K562 (cell line): ENCODE results near the gene CDYL. TPM values are rescaled to one million over a fixed set of nuclear protein-coding genes. Genes with fewer than 3 reads are reported as not detected.

Experiments
- EGR1 ChIP-seq: fragments of 450-650 bp; conservative IDR thresholded peaks from 2 replicates; pipeline ENCODE4 v1.6.1; 2017; ENCODE audit warnings: mild to moderate bottlenecking
- FOXJ2 ChIP-seq: fragments of 200-800 bp; sonication (Bioruptor generic); IDR thresholded peaks from 2 replicates; pipeline ENCODE4 v1.6.1; 2016; ENCODE audit warnings: missing genetic modification characterization, missing compliant biosample characterization
- LCOR ChIP-seq: sonication (generic); formaldehyde crosslinking; IDR thresholded peaks from 2 replicates; pipeline ENCODE4 v1.8.0; 2022; ENCODE audit warnings: mild to moderate bottlenecking, missing genetic modification reagents
- NFYB ChIP-seq: IDR thresholded peaks from 2 replicates; pipeline ENCODE4 v1.6.1; 2011; ENCODE audit warnings: mild to moderate bottlenecking, moderate library complexity; ENCODE audit not compliant: insufficient read length; ENCODE audit errors: extremely low read depth
- RHOXF2B ChIP-seq: fragments of 250-450 bp; sonication (Bioruptor Pico); conservative IDR thresholded peaks from 2 replicates; pipeline ENCODE4 v1.5.1; 2021
- ZC3H8 ChIP-seq: fragments of 450-650 bp; IDR thresholded peaks from 2 replicates; pipeline ENCODE4 v1.6.1; 2017
- ZNF24 ChIP-seq: fragments of 450-650 bp; IDR thresholded peaks from 2 replicates; pipeline ENCODE4 v1.6.1; 2016
- ZNF584 ChIP-seq: fragments of 200-800 bp; sonication (Bioruptor generic); IDR thresholded peaks from 2 replicates; pipeline ENCODE4 v1.6.1; 2016; ENCODE audit warnings: low read depth, mild to moderate bottlenecking, missing genetic modification characterization, missing compliant biosample characterization
- polyA plus RNA-seq, 8 experiments: library from polyadenylated mRNA; depleted of rRNA in 4 of 8; stranded (reverse) in 5 of 8; unstranded in 3 of 8; fragments of >200 nt; fragmentation: Nextera tagmentation in 2 of 8; fragmentation: Illumina TruSeq in 1 of 8; extraction: Ambion mirVana in 2 of 8; extraction: Trizol in 1 of 8; gene quantifications; 2 replicates each; pipeline versions ENCODE4 v1.2.1 to v1.2.3, GENCODE V29; 2011 to 2014; ENCODE audit warnings: inconsistent platforms in 1 of 8, missing spikeins in 1 of 8
- total RNA-seq, 7 experiments: library from RNA; depleted of rRNA in 6 of 7; stranded (reverse); fragments of >200 nt in 6 of 7; fragmentation: Illumina TruSeq in 2 of 7; extraction: Trizol in 2 of 7; gene quantifications; 2 replicates each; pipeline versions ENCODE4 v1.2.1 to v1.2.3, GENCODE V29; 2011 to 2021; ENCODE audit warnings: low replicate concordance in 1 of 7
- TF ChIP-seq, protein P1 (sequence below), 2 experiments: fragments of 450-650 bp; IDR thresholded peaks; 2 replicates each; pipeline ENCODE4 v1.6.1; 2016
- TF ChIP-seq, protein P2 (sequence below): fragments of 200-600 bp; sonication (generic); IDR thresholded peaks from one replicate; pipeline ENCODE4 v1.6.1; 2012; ENCODE audit warnings: mild to moderate bottlenecking, low read depth, low read length, inconsistent platforms
- TF ChIP-seq, protein P3 (sequence below), 3 experiments: IDR thresholded peaks in 2 of 3; conservative IDR thresholded peaks in 1 of 3; 2 replicates each; pipeline ENCODE4 v1.5.1; 2011 to 2012; ENCODE audit warnings: low read length in 3 of 3, mild to moderate bottlenecking in 3 of 3, control low read depth in 2 of 3, improper control_type of control experiment in 1 of 3, inconsistent platforms in 1 of 3, low read depth in 1 of 3, mixed read lengths in 1 of 3, moderate library complexity in 1 of 3; ENCODE audit not compliant: insufficient read depth in 2 of 3
- TF ChIP-seq, protein P4 (sequence below): sonication (generic); formaldehyde crosslinking; IDR thresholded peaks from 2 replicates; pipeline ENCODE4 v1.9.0; 2022; ENCODE audit warnings: mild to moderate bottlenecking, missing genetic modification reagents
- TF ChIP-seq, protein P5 (sequence below): fragments of 250-450 bp; sonication (Bioruptor Pico); IDR thresholded peaks from 2 replicates; pipeline ENCODE4 v1.5.0; 2021

CDYL gene
- total and polyA plus RNA-seq, 9 of the 15 experiments (the other 6 are each of a cell fraction or from before 2014, with no cell fraction given): 8.1 to 45.8 (median 40.8) TPM

DNA sequence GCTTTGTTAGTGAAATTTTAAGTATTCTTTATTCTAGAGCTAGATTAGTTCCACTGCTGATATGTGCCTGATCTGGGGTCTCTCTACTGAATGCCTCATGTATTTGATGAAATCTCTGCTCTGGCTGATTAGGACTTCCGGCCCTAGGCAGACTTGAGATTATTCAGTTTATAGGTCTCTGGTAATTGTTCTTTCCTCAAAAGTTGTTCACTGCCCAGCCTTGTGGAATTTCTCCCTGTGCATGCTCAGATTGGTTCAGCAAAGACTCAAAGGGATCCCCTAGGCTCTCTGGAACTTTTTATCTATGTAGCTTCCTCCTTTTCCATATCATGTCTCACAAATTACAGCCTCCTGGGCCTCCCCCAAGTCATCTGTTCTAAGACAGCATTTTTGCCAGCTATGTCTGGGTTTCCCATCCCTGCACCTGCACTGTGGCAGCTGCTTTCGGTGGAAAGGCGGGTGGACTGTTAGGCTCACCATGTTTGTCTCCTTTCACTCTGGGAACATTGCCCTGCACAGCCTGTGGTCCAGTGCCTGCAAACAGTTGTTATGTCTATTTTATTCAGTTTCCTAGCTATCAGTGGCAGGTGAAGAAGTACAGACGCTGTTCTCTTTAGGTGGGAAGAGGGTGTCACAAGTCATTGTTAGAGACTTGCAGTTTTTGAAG, 154.0 kb downstream of the CDYL start (continued):
- TF ChIP-seq, protein P1, sequence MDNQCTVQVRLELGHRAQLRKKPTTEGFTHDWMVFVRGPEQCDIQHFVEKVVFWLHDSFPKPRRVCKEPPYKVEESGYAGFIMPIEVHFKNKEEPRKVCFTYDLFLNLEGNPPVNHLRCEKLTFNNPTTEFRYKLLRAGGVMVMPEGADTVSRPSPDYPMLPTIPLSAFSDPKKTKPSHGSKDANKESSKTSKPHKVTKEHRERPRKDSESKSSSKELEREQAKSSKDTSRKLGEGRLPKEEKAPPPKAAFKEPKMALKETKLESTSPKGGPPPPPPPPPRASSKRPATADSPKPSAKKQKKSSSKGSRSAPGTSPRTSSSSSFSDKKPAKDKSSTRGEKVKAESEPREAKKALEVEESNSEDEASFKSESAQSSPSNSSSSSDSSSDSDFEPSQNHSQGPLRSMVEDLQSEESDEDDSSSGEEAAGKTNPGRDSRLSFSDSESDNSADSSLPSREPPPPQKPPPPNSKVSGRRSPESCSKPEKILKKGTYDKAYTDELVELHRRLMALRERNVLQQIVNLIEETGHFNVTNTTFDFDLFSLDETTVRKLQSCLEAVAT (IDR thresholded peaks at IDR 0.05): no peak
- TF ChIP-seq LCOR (CRISPR knock-in tag) (no peak), NFYB (no peak), RHOXF2B (CRISPR knock-in tag) (no peak), ZNF24 (peak; percentile 49; the same call in 1 of the 2 replicates), ZNF584 (CRISPR knock-in tag) (no peak), FOXJ2 (tag) (no peak), ZC3H8 (no peak), EGR1 (no peak)
- TF ChIP-seq, protein P2, sequence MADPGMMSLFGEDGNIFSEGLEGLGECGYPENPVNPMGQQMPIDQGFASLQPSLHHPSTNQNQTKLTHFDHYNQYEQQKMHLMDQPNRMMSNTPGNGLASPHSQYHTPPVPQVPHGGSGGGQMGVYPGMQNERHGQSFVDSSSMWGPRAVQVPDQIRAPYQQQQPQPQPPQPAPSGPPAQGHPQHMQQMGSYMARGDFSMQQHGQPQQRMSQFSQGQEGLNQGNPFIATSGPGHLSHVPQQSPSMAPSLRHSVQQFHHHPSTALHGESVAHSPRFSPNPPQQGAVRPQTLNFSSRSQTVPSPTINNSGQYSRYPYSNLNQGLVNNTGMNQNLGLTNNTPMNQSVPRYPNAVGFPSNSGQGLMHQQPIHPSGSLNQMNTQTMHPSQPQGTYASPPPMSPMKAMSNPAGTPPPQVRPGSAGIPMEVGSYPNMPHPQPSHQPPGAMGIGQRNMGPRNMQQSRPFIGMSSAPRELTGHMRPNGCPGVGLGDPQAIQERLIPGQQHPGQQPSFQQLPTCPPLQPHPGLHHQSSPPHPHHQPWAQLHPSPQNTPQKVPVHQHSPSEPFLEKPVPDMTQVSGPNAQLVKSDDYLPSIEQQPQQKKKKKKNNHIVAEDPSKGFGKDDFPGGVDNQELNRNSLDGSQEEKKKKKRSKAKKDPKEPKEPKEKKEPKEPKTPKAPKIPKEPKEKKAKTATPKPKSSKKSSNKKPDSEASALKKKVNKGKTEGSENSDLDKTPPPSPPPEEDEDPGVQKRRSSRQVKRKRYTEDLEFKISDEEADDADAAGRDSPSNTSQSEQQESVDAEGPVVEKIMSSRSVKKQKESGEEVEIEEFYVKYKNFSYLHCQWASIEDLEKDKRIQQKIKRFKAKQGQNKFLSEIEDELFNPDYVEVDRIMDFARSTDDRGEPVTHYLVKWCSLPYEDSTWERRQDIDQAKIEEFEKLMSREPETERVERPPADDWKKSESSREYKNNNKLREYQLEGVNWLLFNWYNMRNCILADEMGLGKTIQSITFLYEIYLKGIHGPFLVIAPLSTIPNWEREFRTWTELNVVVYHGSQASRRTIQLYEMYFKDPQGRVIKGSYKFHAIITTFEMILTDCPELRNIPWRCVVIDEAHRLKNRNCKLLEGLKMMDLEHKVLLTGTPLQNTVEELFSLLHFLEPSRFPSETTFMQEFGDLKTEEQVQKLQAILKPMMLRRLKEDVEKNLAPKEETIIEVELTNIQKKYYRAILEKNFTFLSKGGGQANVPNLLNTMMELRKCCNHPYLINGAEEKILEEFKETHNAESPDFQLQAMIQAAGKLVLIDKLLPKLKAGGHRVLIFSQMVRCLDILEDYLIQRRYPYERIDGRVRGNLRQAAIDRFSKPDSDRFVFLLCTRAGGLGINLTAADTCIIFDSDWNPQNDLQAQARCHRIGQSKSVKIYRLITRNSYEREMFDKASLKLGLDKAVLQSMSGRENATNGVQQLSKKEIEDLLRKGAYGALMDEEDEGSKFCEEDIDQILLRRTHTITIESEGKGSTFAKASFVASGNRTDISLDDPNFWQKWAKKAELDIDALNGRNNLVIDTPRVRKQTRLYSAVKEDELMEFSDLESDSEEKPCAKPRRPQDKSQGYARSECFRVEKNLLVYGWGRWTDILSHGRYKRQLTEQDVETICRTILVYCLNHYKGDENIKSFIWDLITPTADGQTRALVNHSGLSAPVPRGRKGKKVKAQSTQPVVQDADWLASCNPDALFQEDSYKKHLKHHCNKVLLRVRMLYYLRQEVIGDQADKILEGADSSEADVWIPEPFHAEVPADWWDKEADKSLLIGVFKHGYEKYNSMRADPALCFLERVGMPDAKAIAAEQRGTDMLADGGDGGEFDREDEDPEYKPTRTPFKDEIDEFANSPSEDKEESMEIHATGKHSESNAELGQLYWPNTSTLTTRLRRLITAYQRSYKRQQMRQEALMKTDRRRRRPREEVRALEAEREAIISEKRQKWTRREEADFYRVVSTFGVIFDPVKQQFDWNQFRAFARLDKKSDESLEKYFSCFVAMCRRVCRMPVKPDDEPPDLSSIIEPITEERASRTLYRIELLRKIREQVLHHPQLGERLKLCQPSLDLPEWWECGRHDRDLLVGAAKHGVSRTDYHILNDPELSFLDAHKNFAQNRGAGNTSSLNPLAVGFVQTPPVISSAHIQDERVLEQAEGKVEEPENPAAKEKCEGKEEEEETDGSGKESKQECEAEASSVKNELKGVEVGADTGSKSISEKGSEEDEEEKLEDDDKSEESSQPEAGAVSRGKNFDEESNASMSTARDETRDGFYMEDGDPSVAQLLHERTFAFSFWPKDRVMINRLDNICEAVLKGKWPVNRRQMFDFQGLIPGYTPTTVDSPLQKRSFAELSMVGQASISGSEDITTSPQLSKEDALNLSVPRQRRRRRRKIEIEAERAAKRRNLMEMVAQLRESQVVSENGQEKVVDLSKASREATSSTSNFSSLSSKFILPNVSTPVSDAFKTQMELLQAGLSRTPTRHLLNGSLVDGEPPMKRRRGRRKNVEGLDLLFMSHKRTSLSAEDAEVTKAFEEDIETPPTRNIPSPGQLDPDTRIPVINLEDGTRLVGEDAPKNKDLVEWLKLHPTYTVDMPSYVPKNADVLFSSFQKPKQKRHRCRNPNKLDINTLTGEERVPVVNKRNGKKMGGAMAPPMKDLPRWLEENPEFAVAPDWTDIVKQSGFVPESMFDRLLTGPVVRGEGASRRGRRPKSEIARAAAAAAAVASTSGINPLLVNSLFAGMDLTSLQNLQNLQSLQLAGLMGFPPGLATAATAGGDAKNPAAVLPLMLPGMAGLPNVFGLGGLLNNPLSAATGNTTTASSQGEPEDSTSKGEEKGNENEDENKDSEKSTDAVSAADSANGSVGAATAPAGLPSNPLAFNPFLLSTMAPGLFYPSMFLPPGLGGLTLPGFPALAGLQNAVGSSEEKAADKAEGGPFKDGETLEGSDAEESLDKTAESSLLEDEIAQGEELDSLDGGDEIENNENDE: no peak
- TF ChIP-seq, protein P3, sequence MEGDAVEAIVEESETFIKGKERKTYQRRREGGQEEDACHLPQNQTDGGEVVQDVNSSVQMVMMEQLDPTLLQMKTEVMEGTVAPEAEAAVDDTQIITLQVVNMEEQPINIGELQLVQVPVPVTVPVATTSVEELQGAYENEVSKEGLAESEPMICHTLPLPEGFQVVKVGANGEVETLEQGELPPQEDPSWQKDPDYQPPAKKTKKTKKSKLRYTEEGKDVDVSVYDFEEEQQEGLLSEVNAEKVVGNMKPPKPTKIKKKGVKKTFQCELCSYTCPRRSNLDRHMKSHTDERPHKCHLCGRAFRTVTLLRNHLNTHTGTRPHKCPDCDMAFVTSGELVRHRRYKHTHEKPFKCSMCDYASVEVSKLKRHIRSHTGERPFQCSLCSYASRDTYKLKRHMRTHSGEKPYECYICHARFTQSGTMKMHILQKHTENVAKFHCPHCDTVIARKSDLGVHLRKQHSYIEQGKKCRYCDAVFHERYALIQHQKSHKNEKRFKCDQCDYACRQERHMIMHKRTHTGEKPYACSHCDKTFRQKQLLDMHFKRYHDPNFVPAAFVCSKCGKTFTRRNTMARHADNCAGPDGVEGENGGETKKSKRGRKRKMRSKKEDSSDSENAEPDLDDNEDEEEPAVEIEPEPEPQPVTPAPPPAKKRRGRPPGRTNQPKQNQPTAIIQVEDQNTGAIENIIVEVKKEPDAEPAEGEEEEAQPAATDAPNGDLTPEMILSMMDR (IDR thresholded peaks at IDR 0.05 in 2 of 3, conservative IDR thresholded peaks at IDR 0.05 in 1 of 3; ENCODE audit: insufficient read depth in 2 of 3, low read depth in 1 of 3, low read length in 3 of 3): no peak
- TF ChIP-seq, protein P4, sequence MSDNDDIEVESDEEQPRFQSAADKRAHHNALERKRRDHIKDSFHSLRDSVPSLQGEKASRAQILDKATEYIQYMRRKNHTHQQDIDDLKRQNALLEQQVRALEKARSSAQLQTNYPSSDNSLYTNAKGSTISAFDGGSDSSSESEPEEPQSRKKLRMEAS (CRISPR knock-in tag): no peak
- TF ChIP-seq, protein P5, sequence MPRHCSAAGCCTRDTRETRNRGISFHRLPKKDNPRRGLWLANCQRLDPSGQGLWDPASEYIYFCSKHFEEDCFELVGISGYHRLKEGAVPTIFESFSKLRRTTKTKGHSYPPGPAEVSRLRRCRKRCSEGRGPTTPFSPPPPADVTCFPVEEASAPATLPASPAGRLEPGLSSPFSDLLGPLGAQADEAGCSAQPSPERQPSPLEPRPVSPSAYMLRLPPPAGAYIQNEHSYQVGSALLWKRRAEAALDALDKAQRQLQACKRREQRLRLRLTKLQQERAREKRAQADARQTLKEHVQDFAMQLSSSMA: no peak
